RWPE2 (cell line): ENCODE measurements around the gene ZDHHC20.

Source experiments
- ATAC-seq: fragments of 200-7000 bp; cut with Tn5 transposase; 3 replicates; pipeline ENCODE4 v1.9.1; 2021; ENCODE audit warnings: low read depth
- DNase-seq: peaks from one replicate; pipeline ENCODE4 v3.0.0-alpha.2; 2020; ENCODE audit warnings: low spot score
- H3K27ac ChIP-seq: fragments of 450-650 bp; 2 replicates; pipeline ENCODE4 v1.5.1; 2017; ENCODE audit warnings: mild to moderate bottlenecking; ENCODE audit not compliant: poor library complexity, severe bottlenecking
- H3K27me3 ChIP-seq: fragments of 250-450 bp; sonication (Bioruptor Pico); 2 replicates; pipeline ENCODE4 v1.5.1; 2021; ENCODE audit warnings: mild to moderate bottlenecking, moderate library complexity; ENCODE audit not compliant: insufficient read depth, poor library complexity, severe bottlenecking
- H3K36me3 ChIP-seq: fragments of 250-450 bp; sonication (Bioruptor Pico); 2 replicates; pipeline ENCODE4 v1.5.1; 2020; ENCODE audit warnings: low read depth, mild to moderate bottlenecking, moderate library complexity
- H3K4me1 ChIP-seq: fragments of 250-450 bp; sonication (Bioruptor Pico); 2 replicates; pipeline ENCODE4 v1.5.1; 2021; ENCODE audit warnings: mild to moderate bottlenecking, moderate library complexity; ENCODE audit not compliant: insufficient read depth, poor library complexity, severe bottlenecking
- H3K4me3 ChIP-seq: fragments of 250-450 bp; sonication (Bioruptor Pico); 2 replicates; pipeline ENCODE4 v1.5.1; 2021; ENCODE audit warnings: mild to moderate bottlenecking, moderate library complexity; ENCODE audit not compliant: severe bottlenecking
- H3K9me3 ChIP-seq: fragments of 250-450 bp; sonication (Bioruptor Pico); 2 replicates; pipeline ENCODE4 v1.5.1; 2021; ENCODE audit warnings: mild to moderate bottlenecking, moderate library complexity; ENCODE audit not compliant: severe bottlenecking
- CTCF ChIP-seq: fragments of 450-650 bp; IDR thresholded peaks from one replicate; pipeline ENCODE4 v1.5.1; 2017; ENCODE audit warnings: mild to moderate bottlenecking, moderate library complexity; ENCODE audit not compliant: poor library complexity, severe bottlenecking

ZDHHC20 gene

GRCh38 chr13:21445759-21446158 is 13.3 kb downstream of the ZDHHC20 start:
- 0 out of 2 replicates have a peak, but pooled peaks cover 2% of the 10 kb centered on the region for H3K36me3 ChIP-seq
- H3K4me3 ChIP-seq: no peak overlapping the region
- H3K9me3 ChIP-seq: no peaks in the 10 kb centered on the region
- no peaks in the 10 kb centered on the region for H3K27me3 ChIP-seq
- ATAC-seq (no peak), DNase-seq (no peak)
- TF ChIP-seq CTCF: no peak
- peaks cover 6% of the 10 kb centered on the region for H3K4me1 ChIP-seq
- no peak overlapping the region for H3K27ac ChIP-seq

- no peak overlapping the region for H3K27ac ChIP-seq
- no peak for TF ChIP-seq CTCF
Measured at GRCh38 chr13:21443171-21443570, 15.9 kb downstream of the ZDHHC20 start.

GRCh38 chr13:21436582-21436981 is 22.5 kb downstream of the ZDHHC20 start:
- H3K9me3 ChIP-seq: no peaks in the 10 kb centered on the region
- TF ChIP-seq CTCF: no peak
- H3K4me1 ChIP-seq: peaks cover 4% of the 10 kb centered on the region

More at GRCh38 chr13:21443171-21443570, 15.9 kb downstream of the ZDHHC20 start:
- H3K4me3 ChIP-seq: no peak overlapping the region
- no peak for ATAC-seq
- H3K4me1 ChIP-seq: peaks cover 6% of the 10 kb centered on the region
- no peak for DNase-seq
- H3K36me3 ChIP-seq: 0 out of 2 replicates have a peak, but pooled peaks cover 2% of the 10 kb centered on the region
- H3K27me3 ChIP-seq: no peaks in the 10 kb centered on the region
- H3K9me3 ChIP-seq: no peaks in the 10 kb centered on the region

GRCh38 chr13:21435687-21436151 is 23.4 kb downstream of the ZDHHC20 start:
- ATAC-seq (peak; percentile 91), DNase-seq (no peak)
- Histone ChIP-seq H3K4me1 (peaks cover 4% of the 10 kb centered on the region), H3K4me3 (no peak overlapping the region), H3K27ac (peak overlapping the region; percentile 20), H3K27me3 (no peaks in the 10 kb centered on the region), H3K36me3 (peaks cover 5% of the 10 kb centered on the region; the same call in 1 of the 2 replicates), H3K9me3 (no peaks in the 10 kb centered on the region)
- no peak for TF ChIP-seq CTCF

More at GRCh38 chr13:21436582-21436981, 22.5 kb downstream of the ZDHHC20 start:
- DNase-seq: no peak
- H3K4me3 ChIP-seq: no peak overlapping the region
- peak overlapping the region; percentile 20 for H3K27ac ChIP-seq
- H3K36me3 ChIP-seq: peaks cover 5% of the 10 kb centered on the region; the same call in 1 of the 2 replicates
- no peak for ATAC-seq
- no peaks in the 10 kb centered on the region for H3K27me3 ChIP-seq

- DNase-seq: no peak
- H3K27ac ChIP-seq: peak overlapping the region; percentile 20
- H3K36me3 ChIP-seq: peaks cover 5% of the 10 kb centered on the region; the same call in 1 of the 2 replicates
- no peak for ATAC-seq
- H3K4me3 ChIP-seq: no peak overlapping the region
- H3K4me1 ChIP-seq: peaks cover 4% of the 10 kb centered on the region
- no peaks in the 10 kb centered on the region for H3K9me3 ChIP-seq
- H3K27me3 ChIP-seq: no peaks in the 10 kb centered on the region
- no peak for TF ChIP-seq CTCF
Measured at GRCh38 chr13:21435231-21435630, 23.9 kb downstream of the ZDHHC20 start.
